ENCODE measurements around the gene KCNMA1.

KCNMA1 gene

GRCh38 chr10:77513781-77514331 lies 123.8 kb downstream of the KCNMA1 start:
- no peak for DNase-seq (ENCODE audit: insufficient read length, low spot score)

GRCh38 chr10:77513220-77513619 lies 124.4 kb downstream of the KCNMA1 start:
- no peak for DNase-seq (ENCODE audit: insufficient read length, low spot score)
- no peak for FAIRE-seq

More at GRCh38 chr10:77513781-77514331, 123.8 kb downstream of the KCNMA1 start:
- FAIRE-seq = no peak

GRCh38 chr10:77512219-77512578 lies 125.4 kb downstream of the KCNMA1 start:
- FAIRE-seq (no peak), DNase-seq (ENCODE audit: insufficient read length, low spot score) (no peak)

- no peak for FAIRE-seq
- no peak for DNase-seq (ENCODE audit: insufficient read length, low spot score)
Measured at GRCh38 chr10:77511498-77512218, 126.0 kb downstream of the KCNMA1 start.

- no peak for FAIRE-seq
- no peak for DNase-seq (ENCODE audit: insufficient read length, low spot score)
Measured at GRCh38 chr10:77510695-77511094, 126.9 kb downstream of the KCNMA1 start.

GRCh38 chr10:77510294-77510693 lies 127.3 kb downstream of the KCNMA1 start:
- DNase-seq (ENCODE audit: insufficient read length, low spot score) = no peak
- no peak for FAIRE-seq

- FAIRE-seq (no peak), DNase-seq (ENCODE audit: insufficient read length, low spot score) (no peak)
Measured at GRCh38 chr10:77509391-77509790, 128.2 kb downstream of the KCNMA1 start.

- DNase-seq (ENCODE audit: insufficient read length, low spot score) = no peak
- no peak for FAIRE-seq
Measured at GRCh38 chr10:77507291-77507880, 130.2 kb downstream of the KCNMA1 start.

- FAIRE-seq (no peak), DNase-seq (ENCODE audit: insufficient read length, low spot score) (no peak)
Measured at GRCh38 chr10:77506517-77507200, 130.9 kb downstream of the KCNMA1 start.

GRCh38 chr10:77505431-77506334 lies 131.9 kb downstream of the KCNMA1 start:
- DNase-seq (ENCODE audit: insufficient read length, low spot score) (no peak), FAIRE-seq (no peak)

GRCh38 chr10:77504873-77505257 lies 132.7 kb downstream of the KCNMA1 start:
- FAIRE-seq (no peak), DNase-seq (ENCODE audit: insufficient read length, low spot score) (no peak)

- DNase-seq (ENCODE audit: insufficient read length, low spot score) (no peak), FAIRE-seq (no peak)
Measured at GRCh38 chr10:77504196-77504872, 133.3 kb downstream of the KCNMA1 start.

GRCh38 chr10:77501846-77502261 lies 135.8 kb downstream of the KCNMA1 start:
- no peak for DNase-seq (ENCODE audit: insufficient read length, low spot score)

GRCh38 chr10:77501152-77501845 lies 136.3 kb downstream of the KCNMA1 start:
- DNase-seq (ENCODE audit: insufficient read length, low spot score) (no peak), FAIRE-seq (no peak)

More at GRCh38 chr10:77501846-77502261, 135.8 kb downstream of the KCNMA1 start:
- no peak for FAIRE-seq

- FAIRE-seq = no peak
- no peak for DNase-seq (ENCODE audit: insufficient read length, low spot score)
Measured at GRCh38 chr10:77500754-77501151, 136.9 kb downstream of the KCNMA1 start.

- DNase-seq (ENCODE audit: insufficient read length, low spot score) = no peak
- FAIRE-seq = no peak
Measured at GRCh38 chr10:77498829-77499228, 138.8 kb downstream of the KCNMA1 start.

- FAIRE-seq (no peak), DNase-seq (ENCODE audit: insufficient read length, low spot score) (no peak)
Measured at GRCh38 chr10:77498210-77498609, 139.4 kb downstream of the KCNMA1 start.

GRCh38 chr10:77497748-77498147 lies 139.9 kb downstream of the KCNMA1 start:
- FAIRE-seq = no peak
- DNase-seq (ENCODE audit: insufficient read length, low spot score) = no peak

GRCh38 chr10:77496941-77497420 lies 140.6 kb downstream of the KCNMA1 start:
- DNase-seq (ENCODE audit: insufficient read length, low spot score) (no peak), FAIRE-seq (no peak)

Measured in GM19239 (cell line).